ENCODE data around the gene PROKR1.

The PROKR1 gene

DNA sequence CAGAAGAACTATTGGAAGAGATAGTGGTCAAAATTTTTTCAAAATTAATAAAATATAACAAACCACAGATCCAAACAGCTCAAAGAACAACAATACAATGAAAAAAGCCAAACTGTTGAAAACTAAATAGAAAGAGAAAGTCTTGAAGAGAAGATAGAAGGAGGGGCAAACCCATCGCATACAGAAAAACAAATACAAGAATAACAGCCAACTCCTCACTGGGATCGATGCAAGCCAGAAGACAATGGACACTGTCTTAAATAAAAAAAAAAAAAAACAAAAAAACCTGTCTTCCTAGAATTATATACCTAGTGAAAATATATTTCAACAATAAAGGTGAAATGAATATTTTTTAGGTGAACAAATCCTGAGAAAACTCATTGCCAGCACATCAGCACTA lies 57.2 kb downstream of the PROKR1 start:
- no peak for DNase-seq

DNA sequence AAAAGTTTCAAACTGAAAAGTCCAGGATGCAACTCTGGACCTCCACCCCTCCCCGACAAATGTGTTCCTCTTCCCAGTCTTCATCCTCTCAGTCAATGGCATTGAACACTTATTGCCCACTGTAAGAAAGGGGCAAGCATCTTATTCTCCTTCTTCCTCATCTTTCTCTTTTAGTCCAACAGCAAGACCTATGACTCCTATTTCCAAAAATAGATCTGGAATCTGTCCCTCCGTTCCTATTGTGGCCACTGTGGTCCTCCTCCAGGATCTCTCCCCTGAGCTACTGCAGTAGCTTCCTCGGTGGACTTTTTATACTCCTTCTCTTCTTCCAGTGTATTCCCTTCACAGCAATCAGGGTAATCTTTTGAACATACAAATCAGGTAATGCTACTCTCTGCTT lies 63.3 kb downstream of the PROKR1 start:
- DNase-seq = no peak

All from suppressor macrophage treated with lipopolysaccharide for 4 hours (primary cell).